Right lobe of liver (tissue), 4 donors: ENCODE data around the gene REC114.

Source experiments
- POLR2A ChIP-seq: fragments of 450-650 bp; IDR thresholded peaks from one replicate; pipeline ENCODE4 v1.6.1; 2017; ENCODE audit warnings: antibody characterized with exemption, mild to moderate bottlenecking
- TF ChIP-seq, protein P1 (sequence below), 4 donors: fragments of 200-600 bp in 3 of 4; fragments of 450-650 bp in 1 of 4; IDR thresholded peaks; one replicate each; pipeline versions ENCODE4 v1.5.1 to v1.8.0; 2016 to 2022; ENCODE audit warnings: antibody characterized with exemption in 4 of 4, mild to moderate bottlenecking in 2 of 4
- donor health status: DM: no; HTN: no; CAD: no.
- donor health status: DM: no; HTN: no; CAD: no.
- donor health status: DM: no; HTN: yes; CAD: no.

DNA sequence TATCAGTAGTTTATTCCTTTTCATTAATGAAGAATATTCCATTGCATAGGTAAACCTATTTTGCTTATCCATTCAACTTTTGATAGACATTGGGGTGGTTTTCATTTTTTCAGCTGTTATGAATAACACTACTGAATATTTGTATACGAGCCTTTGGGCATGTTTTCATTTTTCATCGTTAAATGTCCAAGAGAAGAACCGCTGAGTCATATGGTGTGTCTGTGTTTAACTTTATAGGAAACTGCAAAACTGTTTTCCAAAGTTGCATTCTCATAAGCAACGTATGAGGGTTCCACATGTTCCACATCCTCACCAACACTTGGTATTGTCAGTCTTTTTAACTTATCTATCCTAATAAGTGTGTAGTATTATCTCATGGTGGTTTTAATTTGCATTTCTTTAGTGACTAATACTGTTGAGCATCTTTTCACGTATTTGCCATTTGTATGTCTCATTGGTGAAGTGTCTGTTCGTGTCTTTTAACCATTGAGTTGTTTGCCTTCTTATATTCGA lies 33.8 kb downstream of the REC114 start:
- TF ChIP-seq, protein P1, sequence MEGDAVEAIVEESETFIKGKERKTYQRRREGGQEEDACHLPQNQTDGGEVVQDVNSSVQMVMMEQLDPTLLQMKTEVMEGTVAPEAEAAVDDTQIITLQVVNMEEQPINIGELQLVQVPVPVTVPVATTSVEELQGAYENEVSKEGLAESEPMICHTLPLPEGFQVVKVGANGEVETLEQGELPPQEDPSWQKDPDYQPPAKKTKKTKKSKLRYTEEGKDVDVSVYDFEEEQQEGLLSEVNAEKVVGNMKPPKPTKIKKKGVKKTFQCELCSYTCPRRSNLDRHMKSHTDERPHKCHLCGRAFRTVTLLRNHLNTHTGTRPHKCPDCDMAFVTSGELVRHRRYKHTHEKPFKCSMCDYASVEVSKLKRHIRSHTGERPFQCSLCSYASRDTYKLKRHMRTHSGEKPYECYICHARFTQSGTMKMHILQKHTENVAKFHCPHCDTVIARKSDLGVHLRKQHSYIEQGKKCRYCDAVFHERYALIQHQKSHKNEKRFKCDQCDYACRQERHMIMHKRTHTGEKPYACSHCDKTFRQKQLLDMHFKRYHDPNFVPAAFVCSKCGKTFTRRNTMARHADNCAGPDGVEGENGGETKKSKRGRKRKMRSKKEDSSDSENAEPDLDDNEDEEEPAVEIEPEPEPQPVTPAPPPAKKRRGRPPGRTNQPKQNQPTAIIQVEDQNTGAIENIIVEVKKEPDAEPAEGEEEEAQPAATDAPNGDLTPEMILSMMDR (IDR thresholded peaks at IDR 0.05): no peak
- TF ChIP-seq POLR2A: no peak
